Lung (tissue), 12 donors: ENCODE data around the gene SLC34A1. TPM values are rescaled to one million over a fixed set of nuclear protein-coding genes. Genes with fewer than 3 reads are reported as not detected.

ENCODE experiments used
- ATAC-seq: fragments of 200-7000 bp; cut with Tn5 transposase; one replicate; pipeline ENCODE4 v1.9.1; 2020; ENCODE audit warnings: moderate number of reproducible peaks; ENCODE audit not compliant: insufficient read depth, low FRiP score
- DNase-seq, 3 donors: peaks; one replicate each; pipeline ENCODE4 v3.0.0-alpha.2; 2013 to 2017
- H3K27ac ChIP-seq, 2 donors: one replicate each; pipeline ENCODE4 v1.5.1; 2013; ENCODE audit warnings: mild to moderate bottlenecking in 2 of 2, moderate library complexity in 2 of 2, control low read depth in 1 of 2, inconsistent platforms in 1 of 2, low read depth in 1 of 2, low read length in 1 of 2
- H3K27me3 ChIP-seq, 3 donors: one replicate each; pipeline ENCODE4 v1.5.1; 2013; ENCODE audit warnings: low read length in 2 of 3; ENCODE audit not compliant: control insufficient read depth in 3 of 3, insufficient read depth in 3 of 3
- H3K36me3 ChIP-seq, 4 donors: one replicate each; pipeline ENCODE4 v1.5.1; 2013; ENCODE audit warnings: low read length in 4 of 4, mild to moderate bottlenecking in 1 of 4, moderate library complexity in 1 of 4; ENCODE audit not compliant: control insufficient read depth in 4 of 4, insufficient read depth in 4 of 4
- H3K4me1 ChIP-seq, 5 donors: one replicate each; pipeline ENCODE4 v1.5.1; 2013; ENCODE audit warnings: low read length in 5 of 5, mild to moderate bottlenecking in 2 of 5, moderate library complexity in 1 of 5; ENCODE audit not compliant: control insufficient read depth in 5 of 5, insufficient read depth in 5 of 5
- H3K4me3 ChIP-seq: one replicate; pipeline ENCODE4 v1.5.1; 2013; ENCODE audit warnings: mild to moderate bottlenecking, control low read depth, moderate library complexity
- H3K9ac ChIP-seq, 2 donors: one replicate each; pipeline ENCODE4 v1.5.1; 2013; ENCODE audit warnings: low read length in 2 of 2, control low read depth in 1 of 2; ENCODE audit not compliant: insufficient read depth in 1 of 2
- H3K9me3 ChIP-seq, 4 donors: one replicate each; pipeline ENCODE4 v1.5.1; 2013; ENCODE audit warnings: low read length in 3 of 4, mild to moderate bottlenecking in 1 of 4, moderate library complexity in 1 of 4; ENCODE audit not compliant: control insufficient read depth in 4 of 4, insufficient read depth in 3 of 4
- CTCF ChIP-seq: IDR thresholded peaks from 2 replicates; pipeline ENCODE4 v1.5.1; 2012; ENCODE audit warnings: mild to moderate bottlenecking; ENCODE audit errors: control extremely low read depth, extremely low read depth
- WGBS, 2 donors: extraction: QIAGEN DNeasy Blood & Tissue Kit; methylation state at CpG; one replicate each; pipeline ENCODE4 v1.1.7; 2013; 5-methylcytosine and 5-hydroxymethylcytosine counted together
- polyA plus RNA-seq, 2 donors: library from polyadenylated mRNA; stranded (reverse); fragments of 200-250 nt; gene quantifications; one replicate each; pipeline ENCODE4 v1.2.1, GENCODE V29; 2013
- total RNA-seq, 2 donors: library from RNA; depleted of rRNA in 1 of 2; stranded (reverse); fragments of >200 nt in 1 of 2; gene quantifications; one replicate each; pipeline ENCODE4 v1.2.1, GENCODE V29; 2014 to 2021
- donor health status: control.
- donor health status: control.
- donor health status: Bipolar disorder and iron deficiency.
- donor health status: healthy.
- donor health status: DM: yes; HTN: yes; CAD: no.

The SLC34A1 gene
- total and polyA plus RNA-seq, 4 donors, result 0.02 TPM; not detected in 3

GRCh38 chr5:177363565-177363964 lies 20.7 kb upstream of the SLC34A1 start:
- Histone ChIP-seq H3K4me3 (no peak overlapping the region), H3K36me3 (no peaks in the 10 kb centered on the region), H3K9ac (no peak overlapping the region), H3K27me3 (peaks cover 0 to 3% (median 2%) of the 10 kb centered on the region in 3 donors), H3K27ac (no peak overlapping the region), H3K9me3 (no peaks in the 10 kb centered on the region), H3K4me1 (peaks cover 0 to 26% (median 6%) of the 10 kb centered on the region in 5 donors)
- ATAC-seq, result no peak
- DNase-seq, result no peak
- WGBS, 2 donors, result 50 to 67% methylated on average over 10 of the region's 10 CpGs
- TF ChIP-seq CTCF, result no peak

- peaks cover 0 to 26% (median 6%) of the 10 kb centered on the region in 5 donors for H3K4me1 ChIP-seq
- no peaks in the 10 kb centered on the region for H3K36me3 ChIP-seq
- no peak overlapping the region for H3K9ac ChIP-seq
- 78 to 83% methylated on average over 11 of the region's 11 CpGs for WGBS, 2 donors
- ATAC-seq (no peak), DNase-seq (no peak)
- peaks cover 0 to 3% (median 2%) of the 10 kb centered on the region in 3 donors for H3K27me3 ChIP-seq
- no peaks in the 10 kb centered on the region for H3K9me3 ChIP-seq
- H3K4me3 ChIP-seq, result no peak overlapping the region
- no peak for TF ChIP-seq CTCF
- no peak overlapping the region for H3K27ac ChIP-seq
Measured at GRCh38 chr5:177364159-177364962, 19.9 kb upstream of the SLC34A1 start.

GRCh38 chr5:177365845-177366527 lies 18.2 kb upstream of the SLC34A1 start:
- Histone ChIP-seq H3K4me3 (no peak overlapping the region), H3K27me3 (peaks cover 0 to 3% (median 2%) of the 10 kb centered on the region in 3 donors), H3K36me3 (no peaks in the 10 kb centered on the region), H3K9me3 (no peaks in the 10 kb centered on the region), H3K4me1 (peaks cover 0 to 26% (median 6%) of the 10 kb centered on the region in 5 donors), H3K9ac (peak overlapping the region; percentile 14 to 68), H3K27ac (peak overlapping the region in 1 of 2 donors; percentile 78)
- DNase-seq, result peak; percentile 36 to 47 (median 36)
- TF ChIP-seq CTCF, result no peak
- WGBS, 2 donors, result 84 to 89% methylated on average over 14 of the region's 14 CpGs
- ATAC-seq, result no peak
